HepG2 (cell line): ENCODE measurements around the gene TSPAN31. TPM values are rescaled to one million over a fixed set of nuclear protein-coding genes. Genes with fewer than 3 reads are reported as not detected.

ENCODE experiments used
- FOSL1 ChIP-seq: sonication (generic); formaldehyde crosslinking; IDR thresholded peaks from 2 replicates; pipeline ENCODE4 v1.9.0; 2021; ENCODE audit warnings: missing genetic modification reagents, borderline replicate concordance
- GABPB1 ChIP-seq: IDR thresholded peaks from 2 replicates; pipeline ENCODE4 v1.6.1; 2016; ENCODE audit warnings: mild to moderate bottlenecking, missing genetic modification reagents, moderate library complexity, missing compliant biosample characterization
- HNRNPH1 ChIP-seq: fragments of 200-400 bp; formaldehyde crosslinking; optimal IDR thresholded peaks from 2 replicates; pipeline ENCODE3; 2017; ENCODE audit warnings: mild to moderate bottlenecking, low read depth, low read length
- HOXA9 ChIP-seq: sonication (generic); formaldehyde crosslinking; IDR thresholded peaks from 2 replicates; pipeline ENCODE4 v1.8.1; 2022; ENCODE audit warnings: missing genetic modification reagents, mild to moderate bottlenecking, moderate library complexity, borderline replicate concordance
- JUN ChIP-seq: sonication (generic); formaldehyde crosslinking; IDR thresholded peaks from 2 replicates; pipeline ENCODE4 v1.4.0; 2020; ENCODE audit warnings: mild to moderate bottlenecking, missing genetic modification reagents
- NFKBIZ ChIP-seq: IDR thresholded peaks from 2 replicates; pipeline ENCODE4 v1.6.1; 2018; ENCODE audit warnings: missing genetic modification reagents, missing compliant biosample characterization
- ONECUT2 ChIP-seq: sonication (generic); formaldehyde crosslinking; IDR thresholded peaks from 2 replicates; pipeline ENCODE4 v1.4.0; 2020; ENCODE audit warnings: missing genetic modification reagents
- SMARCE1 ChIP-seq: fragments of 450-650 bp; IDR thresholded peaks from 2 replicates; pipeline ENCODE4 v1.6.1; 2017; ENCODE audit warnings: borderline replicate concordance
- STAG1 ChIP-seq: sonication (generic); formaldehyde crosslinking; IDR thresholded peaks from 2 replicates; pipeline ENCODE4 v1.4.0; 2020; ENCODE audit warnings: missing genetic modification reagents
- TRIM24 ChIP-seq: sonication (generic); formaldehyde crosslinking; IDR thresholded peaks from 2 replicates; pipeline ENCODE4 v1.8.0; 2022; ENCODE audit warnings: mild to moderate bottlenecking, missing genetic modification reagents
- ZBTB7B ChIP-seq: sonication (generic); formaldehyde crosslinking; IDR thresholded peaks from 2 replicates; pipeline ENCODE4 v1.4.0; 2020; ENCODE audit warnings: missing genetic modification reagents
- ZNF501 ChIP-seq: sonication (generic); formaldehyde crosslinking; IDR thresholded peaks from 2 replicates; pipeline ENCODE4 v1.5.1; 2020; ENCODE audit warnings: mild to moderate bottlenecking, moderate library complexity, missing genetic modification reagents
- ZNF549 ChIP-seq: sonication (generic); formaldehyde crosslinking; IDR thresholded peaks from 2 replicates; pipeline ENCODE4 v1.5.0; 2020; ENCODE audit warnings: missing genetic modification reagents
- polyA plus RNA-seq, 8 experiments: library from polyadenylated mRNA; depleted of rRNA in 3 of 8; stranded (reverse) in 7 of 8; unstranded in 1 of 8; fragments of >200 nt; fragmentation: Illumina TruSeq in 4 of 8; extraction: Trizol in 4 of 8; gene quantifications; 2 replicates each; pipeline versions ENCODE4 v1.2.1 to v1.2.3, GENCODE V29; 2011 to 2016; ENCODE audit warnings: low read depth in 4 of 8, missing spikeins in 1 of 8, mixed read lengths in 1 of 8; ENCODE audit not compliant: insufficient read depth in 1 of 8
- total RNA-seq, 5 experiments: library from RNA; depleted of rRNA; stranded (reverse); fragments of >200 nt; fragmentation: Illumina TruSeq; extraction: Trizol; gene quantifications; 2 replicates each; pipeline ENCODE4 v1.2.3, GENCODE V29; 2016; ENCODE audit warnings: low read depth in 1 of 5
- TF ChIP-seq, protein P1 (sequence below): sonication (generic); formaldehyde crosslinking; IDR thresholded peaks from 2 replicates; pipeline ENCODE4 v1.4.0; 2020; ENCODE audit warnings: missing genetic modification reagents
- TF ChIP-seq, protein P2 (sequence below): sonication (generic); formaldehyde crosslinking; IDR thresholded peaks from 2 replicates; pipeline ENCODE4 v1.5.0; 2020; ENCODE audit warnings: mild to moderate bottlenecking, missing genetic modification reagents, borderline replicate concordance
- TF ChIP-seq, protein P3 (sequence below): sonication (generic); formaldehyde crosslinking; IDR thresholded peaks from 2 replicates; pipeline ENCODE4 v1.4.0; 2020; ENCODE audit warnings: missing genetic modification reagents
- TF ChIP-seq, protein P4 (sequence below): sonication (generic); formaldehyde crosslinking; IDR thresholded peaks from 2 replicates; pipeline ENCODE4 v1.4.0; 2020; ENCODE audit warnings: mild to moderate bottlenecking, low read depth, missing genetic modification reagents
- TF ChIP-seq, protein P5 (sequence below): sonication (generic); formaldehyde crosslinking; IDR thresholded peaks from 2 replicates; pipeline ENCODE4 v1.8.0; 2022; ENCODE audit warnings: mild to moderate bottlenecking, missing genetic modification reagents

The TSPAN31 gene
- total and polyA plus RNA-seq, 2 of the 13 experiments (the other 11 are each of a cell fraction or from before 2014, with no cell fraction given): 10.4 to 24.6 TPM

DNA sequence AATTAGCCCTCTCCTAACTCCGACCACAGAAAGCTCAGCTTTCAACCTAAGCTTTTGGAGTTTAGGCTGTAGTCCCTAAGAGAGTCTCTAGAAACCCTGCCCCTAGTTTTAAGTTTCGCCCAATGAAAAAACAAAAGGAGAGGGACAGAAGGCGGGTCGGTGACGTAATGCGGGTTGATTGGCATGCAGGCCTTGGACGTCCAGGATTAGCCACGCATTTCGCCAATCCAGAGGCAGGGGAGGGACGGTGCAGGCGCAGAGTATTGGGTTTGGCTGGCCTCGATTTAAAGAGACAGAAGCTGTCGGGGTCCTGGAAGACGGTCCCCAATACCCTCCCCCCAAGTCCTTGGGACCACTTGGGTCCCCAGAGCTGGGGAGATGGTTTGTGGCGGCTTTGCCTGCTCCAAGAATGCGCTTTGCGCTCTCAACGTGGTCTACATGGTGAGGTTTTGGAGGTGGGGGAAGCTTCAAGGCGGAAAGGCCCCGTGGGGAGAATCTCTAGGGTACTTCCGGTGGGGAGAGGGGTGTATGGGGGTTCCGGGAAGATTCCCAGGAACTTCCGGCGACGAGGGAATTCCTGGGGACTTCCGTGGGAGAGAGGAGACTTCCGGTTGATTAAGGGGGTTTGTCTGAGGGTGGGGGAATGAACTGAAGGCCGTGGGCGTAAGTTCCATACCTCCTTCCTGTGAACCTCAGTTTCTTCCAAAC lies at the start of gene TSPAN31 (continued):
- 0 out of 2 replicates have a peak, but pooled peaks have one; percentile 24 for TF ChIP-seq NFKBIZ
- TF ChIP-seq JUN: no peak
- TF ChIP-seq, protein P1, sequence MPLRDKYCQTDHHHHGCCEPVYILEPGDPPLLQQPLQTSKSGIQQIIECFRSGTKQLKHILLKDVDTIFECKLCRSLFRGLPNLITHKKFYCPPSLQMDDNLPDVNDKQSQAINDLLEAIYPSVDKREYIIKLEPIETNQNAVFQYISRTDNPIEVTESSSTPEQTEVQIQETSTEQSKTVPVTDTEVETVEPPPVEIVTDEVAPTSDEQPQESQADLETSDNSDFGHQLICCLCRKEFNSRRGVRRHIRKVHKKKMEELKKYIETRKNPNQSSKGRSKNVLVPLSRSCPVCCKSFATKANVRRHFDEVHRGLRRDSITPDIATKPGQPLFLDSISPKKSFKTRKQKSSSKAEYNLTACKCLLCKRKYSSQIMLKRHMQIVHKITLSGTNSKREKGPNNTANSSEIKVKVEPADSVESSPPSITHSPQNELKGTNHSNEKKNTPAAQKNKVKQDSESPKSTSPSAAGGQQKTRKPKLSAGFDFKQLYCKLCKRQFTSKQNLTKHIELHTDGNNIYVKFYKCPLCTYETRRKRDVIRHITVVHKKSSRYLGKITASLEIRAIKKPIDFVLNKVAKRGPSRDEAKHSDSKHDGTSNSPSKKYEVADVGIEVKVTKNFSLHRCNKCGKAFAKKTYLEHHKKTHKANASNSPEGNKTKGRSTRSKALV (CRISPR knock-in tag): 0 out of 2 replicates have a peak, but pooled peaks have one; percentile 60
- TF ChIP-seq ZNF501: no peak; the same call in 1 of the 2 replicates
- TF ChIP-seq TRIM24 (CRISPR knock-in tag): no peak
- TF ChIP-seq, protein P2, sequence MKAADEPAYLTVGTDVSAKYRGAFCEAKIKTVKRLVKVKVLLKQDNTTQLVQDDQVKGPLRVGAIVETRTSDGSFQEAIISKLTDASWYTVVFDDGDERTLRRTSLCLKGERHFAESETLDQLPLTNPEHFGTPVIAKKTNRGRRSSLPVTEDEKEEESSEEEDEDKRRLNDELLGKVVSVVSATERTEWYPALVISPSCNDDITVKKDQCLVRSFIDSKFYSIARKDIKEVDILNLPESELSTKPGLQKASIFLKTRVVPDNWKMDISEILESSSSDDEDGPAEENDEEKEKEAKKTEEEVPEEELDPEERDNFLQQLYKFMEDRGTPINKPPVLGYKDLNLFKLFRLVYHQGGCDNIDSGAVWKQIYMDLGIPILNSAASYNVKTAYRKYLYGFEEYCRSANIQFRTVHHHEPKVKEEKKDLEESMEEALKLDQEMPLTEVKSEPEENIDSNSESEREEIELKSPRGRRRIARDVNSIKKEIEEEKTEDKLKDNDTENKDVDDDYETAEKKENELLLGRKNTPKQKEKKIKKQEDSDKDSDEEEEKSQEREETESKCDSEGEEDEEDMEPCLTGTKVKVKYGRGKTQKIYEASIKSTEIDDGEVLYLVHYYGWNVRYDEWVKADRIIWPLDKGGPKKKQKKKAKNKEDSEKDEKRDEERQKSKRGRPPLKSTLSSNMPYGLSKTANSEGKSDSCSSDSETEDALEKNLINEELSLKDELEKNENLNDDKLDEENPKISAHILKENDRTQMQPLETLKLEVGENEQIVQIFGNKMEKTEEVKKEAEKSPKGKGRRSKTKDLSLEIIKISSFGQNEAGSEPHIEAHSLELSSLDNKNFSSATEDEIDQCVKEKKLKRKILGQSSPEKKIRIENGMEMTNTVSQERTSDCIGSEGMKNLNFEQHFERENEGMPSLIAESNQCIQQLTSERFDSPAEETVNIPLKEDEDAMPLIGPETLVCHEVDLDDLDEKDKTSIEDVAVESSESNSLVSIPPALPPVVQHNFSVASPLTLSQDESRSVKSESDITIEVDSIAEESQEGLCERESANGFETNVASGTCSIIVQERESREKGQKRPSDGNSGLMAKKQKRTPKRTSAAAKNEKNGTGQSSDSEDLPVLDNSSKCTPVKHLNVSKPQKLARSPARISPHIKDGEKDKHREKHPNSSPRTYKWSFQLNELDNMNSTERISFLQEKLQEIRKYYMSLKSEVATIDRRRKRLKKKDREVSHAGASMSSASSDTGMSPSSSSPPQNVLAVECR: no peak; the same call in 1 of the 2 replicates
- no peak for TF ChIP-seq SMARCE1
- peak; percentile 77 for TF ChIP-seq GABPB1 (CRISPR knock-in tag)
- TF ChIP-seq ZBTB7B (CRISPR knock-in tag): peak; percentile 16; the same call in 1 of the 2 replicates
- TF ChIP-seq, protein P3, sequence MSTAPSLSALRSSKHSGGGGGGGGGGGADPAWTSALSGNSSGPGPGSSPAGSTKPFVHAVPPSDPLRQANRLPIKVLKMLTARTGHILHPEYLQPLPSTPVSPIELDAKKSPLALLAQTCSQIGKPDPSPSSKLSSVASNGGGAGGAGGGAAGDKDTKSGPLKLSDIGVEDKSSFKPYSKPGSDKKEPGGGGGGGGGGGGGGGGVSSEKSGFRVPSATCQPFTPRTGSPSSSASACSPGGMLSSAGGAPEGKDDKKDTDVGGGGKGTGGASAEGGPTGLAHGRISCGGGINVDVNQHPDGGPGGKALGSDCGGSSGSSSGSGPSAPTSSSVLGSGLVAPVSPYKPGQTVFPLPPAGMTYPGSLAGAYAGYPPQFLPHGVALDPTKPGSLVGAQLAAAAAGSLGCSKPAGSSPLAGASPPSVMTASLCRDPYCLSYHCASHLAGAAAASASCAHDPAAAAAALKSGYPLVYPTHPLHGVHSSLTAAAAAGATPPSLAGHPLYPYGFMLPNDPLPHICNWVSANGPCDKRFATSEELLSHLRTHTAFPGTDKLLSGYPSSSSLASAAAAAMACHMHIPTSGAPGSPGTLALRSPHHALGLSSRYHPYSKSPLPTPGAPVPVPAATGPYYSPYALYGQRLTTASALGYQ (CRISPR knock-in tag): no peak
- peak; percentile 21; the same call in 1 of the 2 replicates for TF ChIP-seq ONECUT2 (CRISPR knock-in tag)
- TF ChIP-seq STAG1: no peak
- no peak for TF ChIP-seq HOXA9 (CRISPR knock-in tag)
- no peak for TF ChIP-seq ZNF549 (CRISPR knock-in tag)
- TF ChIP-seq, protein P4, sequence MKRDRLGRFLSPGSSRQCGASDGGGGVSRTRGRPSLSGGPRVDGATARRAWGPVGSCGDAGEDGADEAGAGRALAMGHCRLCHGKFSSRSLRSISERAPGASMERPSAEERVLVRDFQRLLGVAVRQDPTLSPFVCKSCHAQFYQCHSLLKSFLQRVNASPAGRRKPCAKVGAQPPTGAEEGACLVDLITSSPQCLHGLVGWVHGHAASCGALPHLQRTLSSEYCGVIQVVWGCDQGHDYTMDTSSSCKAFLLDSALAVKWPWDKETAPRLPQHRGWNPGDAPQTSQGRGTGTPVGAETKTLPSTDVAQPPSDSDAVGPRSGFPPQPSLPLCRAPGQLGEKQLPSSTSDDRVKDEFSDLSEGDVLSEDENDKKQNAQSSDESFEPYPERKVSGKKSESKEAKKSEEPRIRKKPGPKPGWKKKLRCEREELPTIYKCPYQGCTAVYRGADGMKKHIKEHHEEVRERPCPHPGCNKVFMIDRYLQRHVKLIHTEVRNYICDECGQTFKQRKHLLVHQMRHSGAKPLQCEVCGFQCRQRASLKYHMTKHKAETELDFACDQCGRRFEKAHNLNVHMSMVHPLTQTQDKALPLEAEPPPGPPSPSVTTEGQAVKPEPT (CRISPR knock-in tag): no peak
- no peak for TF ChIP-seq FOSL1 (CRISPR knock-in tag)
- TF ChIP-seq HNRNPH1: peak; percentile 6
- TF ChIP-seq, protein P5, sequence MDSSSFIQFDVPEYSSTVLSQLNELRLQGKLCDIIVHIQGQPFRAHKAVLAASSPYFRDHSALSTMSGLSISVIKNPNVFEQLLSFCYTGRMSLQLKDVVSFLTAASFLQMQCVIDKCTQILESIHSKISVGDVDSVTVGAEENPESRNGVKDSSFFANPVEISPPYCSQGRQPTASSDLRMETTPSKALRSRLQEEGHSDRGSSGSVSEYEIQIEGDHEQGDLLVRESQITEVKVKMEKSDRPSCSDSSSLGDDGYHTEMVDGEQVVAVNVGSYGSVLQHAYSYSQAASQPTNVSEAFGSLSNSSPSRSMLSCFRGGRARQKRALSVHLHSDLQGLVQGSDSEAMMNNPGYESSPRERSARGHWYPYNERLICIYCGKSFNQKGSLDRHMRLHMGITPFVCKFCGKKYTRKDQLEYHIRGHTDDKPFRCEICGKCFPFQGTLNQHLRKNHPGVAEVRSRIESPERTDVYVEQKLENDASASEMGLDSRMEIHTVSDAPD (CRISPR knock-in tag): no peak
